Right lobe of liver (tissue), 4 donors: ENCODE results near the gene SFRP5.

Experiments
- CTCF ChIP-seq, 4 donors: fragments of 200-600 bp in 3 of 4; fragments of 450-650 bp in 1 of 4; IDR thresholded peaks; one replicate each; pipeline versions ENCODE4 v1.5.1 to v1.8.0; 2016 to 2022; ENCODE audit warnings: antibody characterized with exemption in 4 of 4, mild to moderate bottlenecking in 2 of 4
- POLR2A ChIP-seq: fragments of 450-650 bp; IDR thresholded peaks from one replicate; pipeline ENCODE4 v1.6.1; 2017; ENCODE audit warnings: antibody characterized with exemption, mild to moderate bottlenecking
- donor health status: DM: no; HTN: no; CAD: no.
- donor health status: DM: no; HTN: no; CAD: no.
- donor health status: DM: no; HTN: yes; CAD: no.

GRCh38 chr10:97773096-97773495, 1.3 kb upstream of the SFRP5 start:
- TF ChIP-seq CTCF (IDR thresholded peaks at IDR 0.05) (no peak), POLR2A (no peak)
